Smooth muscle cell (in vitro differentiated cells): ENCODE measurements around the gene DYNLT5. TPM values are rescaled to one million over a fixed set of nuclear protein-coding genes. Genes with fewer than 3 reads are reported as not detected.
A peak's percentile ranks its signal among the peaks of the same experiment; 100 is the strongest.

Source experiments
- DNase-seq: peaks from one replicate; lab custom pipeline; 2025; ENCODE audit not compliant: unreplicated experiment; lab: John Stamatoyannopoulos, UW
- H2AFZ ChIP-seq: fragments of 200-600 bp; sonication (generic); 2 replicates; pipeline ENCODE4 v1.6.0; 2016; ENCODE audit warnings: antibody characterized with exemption, low read depth, mild to moderate bottlenecking
- H3F3A ChIP-seq: fragments of 200-600 bp; sonication (generic); 2 replicates; pipeline ENCODE4 v1.6.0; 2017; ENCODE audit warnings: antibody characterized with exemption, low read depth
- H3K27ac ChIP-seq: fragments of 200-600 bp; sonication (generic); 2 replicates; pipeline ENCODE4 v1.5.1; 2016; ENCODE audit warnings: low read depth, mild to moderate bottlenecking
- H3K27me3 ChIP-seq: fragments of 200-600 bp; sonication (generic); 2 replicates; pipeline ENCODE4 v1.6.1; 2016; ENCODE audit warnings: low read depth, mild to moderate bottlenecking
- H3K36me3 ChIP-seq: fragments of 200-600 bp; sonication (generic); 2 replicates; pipeline ENCODE4 v1.5.1; 2016; ENCODE audit warnings: low read depth
- H3K4me1 ChIP-seq: fragments of 200-600 bp; sonication (generic); 2 replicates; pipeline ENCODE4 v1.5.1; 2016; ENCODE audit warnings: low read depth
- H3K4me2 ChIP-seq: fragments of 200-600 bp; sonication (generic); 2 replicates; pipeline ENCODE4 v1.6.0; 2016; ENCODE audit warnings: mild to moderate bottlenecking
- H3K4me3 ChIP-seq: fragments of 200-600 bp; sonication (generic); 2 replicates; pipeline ENCODE4 v1.5.1; 2016; ENCODE audit warnings: mild to moderate bottlenecking
- H3K79me2 ChIP-seq: fragments of 200-600 bp; sonication (generic); 2 replicates; pipeline ENCODE4 v1.6.0; 2016; ENCODE audit warnings: low read depth, mild to moderate bottlenecking
- H3K9ac ChIP-seq: fragments of 200-600 bp; sonication (generic); 2 replicates; pipeline ENCODE4 v1.6.0; 2016; ENCODE audit warnings: low read depth
- H3K9me3 ChIP-seq: fragments of 200-600 bp; sonication (generic); replicated peaks from 2 replicates; pipeline ENCODE4 v1.5.1; 2016; ENCODE audit warnings: low read depth
- H4K20me1 ChIP-seq: fragments of 200-600 bp; sonication (generic); 2 replicates; pipeline ENCODE4 v1.6.0; 2016; ENCODE audit warnings: low read depth
- CTCF ChIP-seq: fragments of 200-600 bp; sonication (generic); IDR thresholded peaks from 2 replicates; pipeline ENCODE4 v1.5.1; 2017; ENCODE audit warnings: borderline replicate concordance, mild to moderate bottlenecking, antibody characterized with exemption; ENCODE audit not compliant: insufficient read depth, poor library complexity, severe bottlenecking
- WGBS: methylation state at CpG from one replicate; pipeline ENCODE4 v1.1.7; 2016; ENCODE audit warnings: low lambda C conversion rate; 5-methylcytosine and 5-hydroxymethylcytosine counted together
- polyA plus RNA-seq: library from polyadenylated mRNA; unstranded; fragments of >200 nt; fragmentation: Nextera tagmentation; extraction: Ambion mirVana; gene quantifications from 2 replicates; pipeline ENCODE4 v1.2.1, GENCODE V29; 2016
- total RNA-seq: library from RNA; depleted of rRNA; stranded (reverse); fragments of >200 nt; gene quantifications from 2 replicates; pipeline ENCODE4 v1.2.3, GENCODE V29; 2014

The DYNLT5 gene
- total and polyA plus RNA-seq, 2 experiments from 2014 or later, result 1.3 TPM; not detected in 1

- TF ChIP-seq CTCF, result no peak
Measured at GRCh38 chr1:66760506-66760905, 8.2 kb downstream of the DYNLT5 start.

GRCh38 chr1:66761221-66761620, 9.0 kb downstream of the DYNLT5 start:
- Histone ChIP-seq H3K27me3 (no peaks in the 10 kb centered on the region), H3K4me3 (no peak overlapping the region), H3K9me3 (no peaks in the 10 kb centered on the region), H3K9ac (no peak overlapping the region), H3K4me2 (no peak overlapping the region), H2AFZ (no peak overlapping the region), H3K79me2 (no peaks in the 10 kb centered on the region), H3F3A (no peaks in the 10 kb centered on the region), H3K36me3 (no peaks in the 10 kb centered on the region), H4K20me1 (no peaks in the 10 kb centered on the region), H3K27ac (no peak overlapping the region), H3K4me1 (no peaks in the 10 kb centered on the region)
- no peak for DNase-seq
- 83% methylated on average over 2 of the region's 2 CpGs for WGBS
- no peak for TF ChIP-seq CTCF

More at GRCh38 chr1:66760506-66760905, 8.2 kb downstream of the DYNLT5 start:
- Histone ChIP-seq H3K79me2 (no peaks in the 10 kb centered on the region), H3K36me3 (no peaks in the 10 kb centered on the region), H3K9me3 (no peaks in the 10 kb centered on the region), H3F3A (no peaks in the 10 kb centered on the region), H3K4me3 (no peak overlapping the region), H3K27me3 (no peaks in the 10 kb centered on the region), H2AFZ (no peak overlapping the region), H4K20me1 (no peaks in the 10 kb centered on the region), H3K9ac (no peak overlapping the region), H3K4me1 (no peaks in the 10 kb centered on the region), H3K27ac (no peak overlapping the region), H3K4me2 (no peak overlapping the region)
- WGBS, result 81% methylated on average over 1 of the region's 1 CpG
- DNase-seq, result no peak

- Histone ChIP-seq H3K27ac (no peak overlapping the region), H3K4me3 (no peak overlapping the region), H3K4me2 (no peak overlapping the region), H3K79me2 (no peaks in the 10 kb centered on the region), H3K4me1 (no peaks in the 10 kb centered on the region), H3K9ac (no peak overlapping the region), H2AFZ (no peak overlapping the region), H3K36me3 (no peaks in the 10 kb centered on the region), H4K20me1 (no peaks in the 10 kb centered on the region), H3K27me3 (no peaks in the 10 kb centered on the region), H3F3A (no peaks in the 10 kb centered on the region), H3K9me3 (no peaks in the 10 kb centered on the region)
- TF ChIP-seq CTCF, result peak; percentile 69
- DNase-seq, result no peak
- WGBS, result 43% methylated on average over 3 of the region's 3 CpGs
Measured at GRCh38 chr1:66764994-66765578, 12.8 kb downstream of the DYNLT5 start.

- Histone ChIP-seq H3K27ac (no peak overlapping the region), H2AFZ (no peak overlapping the region)
Measured at GRCh38 chr1:66767626-66768025, 15.4 kb downstream of the DYNLT5 start.

More at GRCh38 chr1:66767626-66768025, 15.4 kb downstream of the DYNLT5 start:
- H3K79me2 ChIP-seq, result no peaks in the 10 kb centered on the region
- H3K9me3 ChIP-seq, result no peaks in the 10 kb centered on the region
- no peaks in the 10 kb centered on the region for H3K4me1 ChIP-seq
- TF ChIP-seq CTCF, result no peak
- no peak overlapping the region for H3K4me3 ChIP-seq
- no peak overlapping the region for H3K4me2 ChIP-seq
- H3K9ac ChIP-seq, result no peak overlapping the region
- no peaks in the 10 kb centered on the region for H4K20me1 ChIP-seq
- no peak for DNase-seq
- no peaks in the 10 kb centered on the region for H3K27me3 ChIP-seq
- H3F3A ChIP-seq, result no peaks in the 10 kb centered on the region
- H3K36me3 ChIP-seq, result no peaks in the 10 kb centered on the region
